ENCODE results near the gene TBC1D24. TPM values are rescaled to one million over a fixed set of nuclear protein-coding genes. Genes with fewer than 3 reads are reported as not detected.

Gene TBC1D24
- total and polyA plus RNA-seq, 9 of the 15 experiments (the other 6 are each of a cell fraction or from before 2014, with no cell fraction given) = 1.7 to 22.6 (median 7.2) TPM

DNA sequence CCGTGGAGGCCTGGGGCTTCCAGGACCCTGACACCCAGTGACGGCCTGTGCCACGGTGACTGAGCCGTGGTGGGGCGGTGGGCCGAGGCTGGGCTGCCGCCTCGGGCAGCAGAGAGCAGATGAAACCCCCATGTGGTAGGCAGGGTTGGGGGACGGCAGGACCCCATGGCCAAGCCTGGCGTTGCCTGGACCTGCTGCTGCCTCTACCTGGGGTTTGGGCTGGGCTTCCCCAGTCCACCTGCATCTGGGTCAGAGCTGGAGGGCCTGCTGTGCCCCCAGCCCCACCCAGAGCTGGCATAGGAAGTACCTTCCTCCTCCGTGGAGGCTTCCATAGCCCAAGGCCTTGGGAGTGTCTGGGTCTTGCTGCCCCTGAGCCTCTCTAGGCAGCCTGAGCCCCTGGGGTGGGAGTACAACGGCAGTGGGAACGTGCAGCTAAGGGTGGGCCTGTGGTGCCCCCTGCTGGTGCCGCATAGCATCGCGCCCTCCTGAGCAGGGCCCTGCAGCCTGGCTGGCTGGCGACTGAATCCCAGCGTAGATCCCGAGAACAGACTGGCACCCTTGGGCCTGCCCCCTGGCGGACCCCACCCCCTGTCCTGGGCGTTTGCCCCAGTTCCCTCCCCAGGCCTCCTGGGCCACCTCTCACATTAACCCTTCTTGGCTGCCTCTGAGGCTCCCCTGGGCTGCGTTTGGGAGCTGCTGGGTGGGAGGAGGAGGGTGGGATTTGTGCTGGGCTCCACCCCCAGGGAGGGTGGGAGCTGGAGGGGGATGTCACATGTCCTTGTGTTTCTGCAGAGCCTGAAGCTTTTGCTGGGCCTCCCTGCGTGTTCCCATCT is 26.2 kb downstream of the TBC1D24 start (continued):
- TF ChIP-seq CCNT2 (IDR thresholded peaks at IDR 0.05; ENCODE audit: borderline replicate concordance, extremely low read depth, insufficient read length, low read depth, low read length) = peak; percentile 27
- TF ChIP-seq, protein P1, sequence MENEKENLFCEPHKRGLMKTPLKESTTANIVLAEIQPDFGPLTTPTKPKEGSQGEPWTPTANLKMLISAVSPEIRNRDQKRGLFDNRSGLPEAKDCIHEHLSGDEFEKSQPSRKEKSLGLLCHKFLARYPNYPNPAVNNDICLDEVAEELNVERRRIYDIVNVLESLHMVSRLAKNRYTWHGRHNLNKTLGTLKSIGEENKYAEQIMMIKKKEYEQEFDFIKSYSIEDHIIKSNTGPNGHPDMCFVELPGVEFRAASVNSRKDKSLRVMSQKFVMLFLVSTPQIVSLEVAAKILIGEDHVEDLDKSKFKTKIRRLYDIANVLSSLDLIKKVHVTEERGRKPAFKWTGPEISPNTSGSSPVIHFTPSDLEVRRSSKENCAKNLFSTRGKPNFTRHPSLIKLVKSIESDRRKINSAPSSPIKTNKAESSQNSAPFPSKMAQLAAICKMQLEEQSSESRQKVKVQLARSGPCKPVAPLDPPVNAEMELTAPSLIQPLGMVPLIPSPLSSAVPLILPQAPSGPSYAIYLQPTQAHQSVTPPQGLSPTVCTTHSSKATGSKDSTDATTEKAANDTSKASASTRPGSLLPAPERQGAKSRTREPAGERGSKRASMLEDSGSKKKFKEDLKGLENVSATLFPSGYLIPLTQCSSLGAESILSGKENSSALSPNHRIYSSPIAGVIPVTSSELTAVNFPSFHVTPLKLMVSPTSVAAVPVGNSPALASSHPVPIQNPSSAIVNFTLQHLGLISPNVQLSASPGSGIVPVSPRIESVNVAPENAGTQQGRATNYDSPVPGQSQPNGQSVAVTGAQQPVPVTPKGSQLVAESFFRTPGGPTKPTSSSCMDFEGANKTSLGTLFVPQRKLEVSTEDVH (IDR thresholded peaks at IDR 0.05; ENCODE audit: low read depth, partially characterized antibody) = no peak
- TF ChIP-seq DMBX1 (CRISPR knock-in tag; IDR thresholded peaks at IDR 0.05; ENCODE audit: borderline replicate concordance) = no peak
- TF ChIP-seq HDAC3 (IDR thresholded peaks at IDR 0.05; ENCODE audit: borderline replicate concordance, partially characterized antibody) = no peak
- TF ChIP-seq MAFF (IDR thresholded peaks at IDR 0.05; ENCODE audit: low read length) = no peak
- no peak for TF ChIP-seq ZEB2 (IDR thresholded peaks at IDR 0.05)
- no peak for TF ChIP-seq PTBP1 (IDR thresholded peaks at IDR 0.05; ENCODE audit: low read depth, low read length)
- TF ChIP-seq EP300 (IDR thresholded peaks at IDR 0.05; ENCODE audit: low read length) = no peak
- TF ChIP-seq, protein P2, sequence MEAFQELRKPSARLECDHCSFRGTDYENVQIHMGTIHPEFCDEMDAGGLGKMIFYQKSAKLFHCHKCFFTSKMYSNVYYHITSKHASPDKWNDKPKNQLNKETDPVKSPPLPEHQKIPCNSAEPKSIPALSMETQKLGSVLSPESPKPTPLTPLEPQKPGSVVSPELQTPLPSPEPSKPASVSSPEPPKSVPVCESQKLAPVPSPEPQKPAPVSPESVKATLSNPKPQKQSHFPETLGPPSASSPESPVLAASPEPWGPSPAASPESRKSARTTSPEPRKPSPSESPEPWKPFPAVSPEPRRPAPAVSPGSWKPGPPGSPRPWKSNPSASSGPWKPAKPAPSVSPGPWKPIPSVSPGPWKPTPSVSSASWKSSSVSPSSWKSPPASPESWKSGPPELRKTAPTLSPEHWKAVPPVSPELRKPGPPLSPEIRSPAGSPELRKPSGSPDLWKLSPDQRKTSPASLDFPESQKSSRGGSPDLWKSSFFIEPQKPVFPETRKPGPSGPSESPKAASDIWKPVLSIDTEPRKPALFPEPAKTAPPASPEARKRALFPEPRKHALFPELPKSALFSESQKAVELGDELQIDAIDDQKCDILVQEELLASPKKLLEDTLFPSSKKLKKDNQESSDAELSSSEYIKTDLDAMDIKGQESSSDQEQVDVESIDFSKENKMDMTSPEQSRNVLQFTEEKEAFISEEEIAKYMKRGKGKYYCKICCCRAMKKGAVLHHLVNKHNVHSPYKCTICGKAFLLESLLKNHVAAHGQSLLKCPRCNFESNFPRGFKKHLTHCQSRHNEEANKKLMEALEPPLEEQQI (IDR thresholded peaks at IDR 0.05) = no peak
- TF ChIP-seq L3MBTL2 (IDR thresholded peaks at IDR 0.05) = no peak; the same call in 1 of the 2 replicates
- TF ChIP-seq SMARCA4 (IDR thresholded peaks at IDR 0.05) = no peak
- no peak for TF ChIP-seq ZNF408 (CRISPR knock-in tag; IDR thresholded peaks at IDR 0.05; ENCODE audit: low read depth)
- no peak for TF ChIP-seq TAF9B (IDR thresholded peaks at IDR 0.05; ENCODE audit: partially characterized antibody)
- no peak for TF ChIP-seq ZNF174 (CRISPR knock-in tag; IDR thresholded peaks at IDR 0.05)
- no peak for TF ChIP-seq POLR2H (tag; IDR thresholded peaks at IDR 0.05; ENCODE audit: low read depth)
- TF ChIP-seq ATF7 (IDR thresholded peaks at IDR 0.05) = no peak
- no peak for TF ChIP-seq HNRNPK (IDR thresholded peaks at IDR 0.05; ENCODE audit: low read depth, low read length, poor library complexity, severe bottlenecking)
- TF ChIP-seq, protein P3, sequence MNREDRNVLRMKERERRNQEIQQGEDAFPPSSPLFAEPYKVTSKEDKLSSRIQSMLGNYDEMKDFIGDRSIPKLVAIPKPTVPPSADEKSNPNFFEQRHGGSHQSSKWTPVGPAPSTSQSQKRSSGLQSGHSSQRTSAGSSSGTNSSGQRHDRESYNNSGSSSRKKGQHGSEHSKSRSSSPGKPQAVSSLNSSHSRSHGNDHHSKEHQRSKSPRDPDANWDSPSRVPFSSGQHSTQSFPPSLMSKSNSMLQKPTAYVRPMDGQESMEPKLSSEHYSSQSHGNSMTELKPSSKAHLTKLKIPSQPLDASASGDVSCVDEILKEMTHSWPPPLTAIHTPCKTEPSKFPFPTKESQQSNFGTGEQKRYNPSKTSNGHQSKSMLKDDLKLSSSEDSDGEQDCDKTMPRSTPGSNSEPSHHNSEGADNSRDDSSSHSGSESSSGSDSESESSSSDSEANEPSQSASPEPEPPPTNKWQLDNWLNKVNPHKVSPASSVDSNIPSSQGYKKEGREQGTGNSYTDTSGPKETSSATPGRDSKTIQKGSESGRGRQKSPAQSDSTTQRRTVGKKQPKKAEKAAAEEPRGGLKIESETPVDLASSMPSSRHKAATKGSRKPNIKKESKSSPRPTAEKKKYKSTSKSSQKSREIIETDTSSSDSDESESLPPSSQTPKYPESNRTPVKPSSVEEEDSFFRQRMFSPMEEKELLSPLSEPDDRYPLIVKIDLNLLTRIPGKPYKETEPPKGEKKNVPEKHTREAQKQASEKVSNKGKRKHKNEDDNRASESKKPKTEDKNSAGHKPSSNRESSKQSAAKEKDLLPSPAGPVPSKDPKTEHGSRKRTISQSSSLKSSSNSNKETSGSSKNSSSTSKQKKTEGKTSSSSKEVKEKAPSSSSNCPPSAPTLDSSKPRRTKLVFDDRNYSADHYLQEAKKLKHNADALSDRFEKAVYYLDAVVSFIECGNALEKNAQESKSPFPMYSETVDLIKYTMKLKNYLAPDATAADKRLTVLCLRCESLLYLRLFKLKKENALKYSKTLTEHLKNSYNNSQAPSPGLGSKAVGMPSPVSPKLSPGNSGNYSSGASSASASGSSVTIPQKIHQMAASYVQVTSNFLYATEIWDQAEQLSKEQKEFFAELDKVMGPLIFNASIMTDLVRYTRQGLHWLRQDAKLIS (CRISPR knock-in tag; IDR thresholded peaks at IDR 0.05) = no peak; the same call in 1 of the 2 replicates
- TF ChIP-seq SIRT6 (IDR thresholded peaks at IDR 0.05; ENCODE audit: low read depth, low read length) = no peak
- TF ChIP-seq BRD4 (IDR thresholded peaks at IDR 0.05) = no peak
